ENCODE measurements around the gene VPREB3.

Gene VPREB3

GRCh38 chr22:23773483-23774113, 19.4 kb upstream of the VPREB3 start:
- Histone ChIP-seq H3K9me3 (ENCODE audit: control insufficient read depth, low read length) (no peaks in the 10 kb centered on the region), H3K36me3 (ENCODE audit: control insufficient read depth, insufficient read depth, low read length) (no peaks in the 10 kb centered on the region), H3K4me3 (ENCODE audit: extremely low read depth, insufficient read depth, low read length, poor library complexity, severe bottlenecking) (peak overlapping the region; percentile 47), H3K4me1 (ENCODE audit: control insufficient read depth, insufficient read depth, low read length, poor library complexity, severe bottlenecking) (peaks cover 29% of the 10 kb centered on the region), H3K27ac (ENCODE audit: low read depth, low read length, severe bottlenecking) (no peak overlapping the region)
- 36 to 52% methylated on average over 4 to 5 of the region's 7 CpGs for WGBS, 2 experiments (ENCODE audit: insufficient coverage in 2 of 2)

- 2 to 4% methylated on average over 53 to 62 of the region's 79 CpGs for WGBS, 2 experiments (ENCODE audit: insufficient coverage in 2 of 2)
- Histone ChIP-seq H3K36me3 (ENCODE audit: control insufficient read depth, insufficient read depth, low read length) (no peaks in the 10 kb centered on the region), H3K9me3 (ENCODE audit: control insufficient read depth, low read length) (no peaks in the 10 kb centered on the region), H3K27ac (ENCODE audit: low read depth, low read length, severe bottlenecking) (no peak within 1 kb of the TSS), H3K4me3 (ENCODE audit: extremely low read depth, insufficient read depth, low read length, poor library complexity, severe bottlenecking) (peak within 1 kb of the TSS; percentile 47), H3K4me1 (ENCODE audit: control insufficient read depth, insufficient read depth, low read length, poor library complexity, severe bottlenecking) (peaks cover 29% of the 10 kb centered on the region)
Measured at GRCh38 chr22:23772649-23773473, 18.6 kb upstream of the VPREB3 start, which contains the start of gene MMP11. Gene MMP11 (plus strand): TSS chr22:23772849. CDS start chr22:23772871, 22 bp downstream.

- Histone ChIP-seq H3K27ac (ENCODE audit: low read depth, low read length, severe bottlenecking) (no peak overlapping the region), H3K4me1 (ENCODE audit: control insufficient read depth, insufficient read depth, low read length, poor library complexity, severe bottlenecking) (peaks cover 29% of the 10 kb centered on the region), H3K4me3 (ENCODE audit: extremely low read depth, insufficient read depth, low read length, poor library complexity, severe bottlenecking) (peak overlapping the region; percentile 18), H3K36me3 (ENCODE audit: control insufficient read depth, insufficient read depth, low read length) (no peaks in the 10 kb centered on the region), H3K9me3 (ENCODE audit: control insufficient read depth, low read length) (no peaks in the 10 kb centered on the region)
- 0 to 28% methylated on average over 1 to 3 of the region's 6 CpGs for WGBS, 2 experiments (ENCODE audit: insufficient coverage in 2 of 2)
Measured at GRCh38 chr22:23772315-23772648, 18.1 kb upstream of the VPREB3 start.

- Histone ChIP-seq H3K27ac (ENCODE audit: low read depth, low read length, severe bottlenecking) (no peak overlapping the region), H3K36me3 (ENCODE audit: control insufficient read depth, insufficient read depth, low read length) (peaks cover 10% of the 10 kb centered on the region), H3K9me3 (ENCODE audit: control insufficient read depth, low read length) (no peaks in the 10 kb centered on the region), H3K4me1 (ENCODE audit: control insufficient read depth, insufficient read depth, low read length, poor library complexity, severe bottlenecking) (peaks cover 28% of the 10 kb centered on the region), H3K4me3 (ENCODE audit: extremely low read depth, insufficient read depth, low read length, poor library complexity, severe bottlenecking) (no peak overlapping the region)
- WGBS, 2 experiments (ENCODE audit: insufficient coverage in 2 of 2) = 85 to 98% methylated on average over 5 to 6 of the region's 6 CpGs
Measured at GRCh38 chr22:23769321-23769965, 15.2 kb upstream of the VPREB3 start.

GRCh38 chr22:23767673-23768548, 13.7 kb upstream of the VPREB3 start, which contains the start of gene CHCHD10:
Gene CHCHD10 (minus strand): TSS chr22:23767972. CDS start chr22:23767874, 98 bp downstream.
- Histone ChIP-seq H3K4me3 (ENCODE audit: extremely low read depth, insufficient read depth, low read length, poor library complexity, severe bottlenecking) (peak within 1 kb of the TSS; percentile 68), H3K36me3 (ENCODE audit: control insufficient read depth, insufficient read depth, low read length) (peaks cover 14% of the 10 kb centered on the region), H3K27ac (ENCODE audit: low read depth, low read length, severe bottlenecking) (peak within 1 kb of the TSS; percentile 67), H3K4me1 (ENCODE audit: control insufficient read depth, insufficient read depth, low read length, poor library complexity, severe bottlenecking) (peaks cover 25% of the 10 kb centered on the region), H3K9me3 (ENCODE audit: control insufficient read depth, low read length) (no peaks in the 10 kb centered on the region)
- 1% methylated on average over 33 to 50 of the region's 63 CpGs for WGBS, 2 experiments (ENCODE audit: insufficient coverage in 2 of 2)

GRCh38 chr22:23767303-23767672, 13.1 kb upstream of the VPREB3 start:
- Histone ChIP-seq H3K9me3 (ENCODE audit: control insufficient read depth, low read length) (no peaks in the 10 kb centered on the region), H3K36me3 (ENCODE audit: control insufficient read depth, insufficient read depth, low read length) (peaks cover 14% of the 10 kb centered on the region), H3K4me1 (ENCODE audit: control insufficient read depth, insufficient read depth, low read length, poor library complexity, severe bottlenecking) (peaks cover 31% of the 10 kb centered on the region), H3K27ac (ENCODE audit: low read depth, low read length, severe bottlenecking) (peak overlapping the region; percentile 67), H3K4me3 (ENCODE audit: extremely low read depth, insufficient read depth, low read length, poor library complexity, severe bottlenecking) (peak overlapping the region; percentile 68)
- WGBS, 2 experiments (ENCODE audit: insufficient coverage in 2 of 2) = 4 to 8% methylated on average over 11 to 12 of the region's 27 CpGs

- no peak overlapping the region for H3K4me3 ChIP-seq (ENCODE audit: extremely low read depth, insufficient read depth, low read length, poor library complexity, severe bottlenecking)
- 95 to 97% methylated on average over 7 to 8 of the region's 9 CpGs for WGBS, 2 experiments (ENCODE audit: insufficient coverage in 2 of 2)
- H3K36me3 ChIP-seq (ENCODE audit: control insufficient read depth, insufficient read depth, low read length) = peaks cover 14% of the 10 kb centered on the region
- H3K4me1 ChIP-seq (ENCODE audit: control insufficient read depth, insufficient read depth, low read length, poor library complexity, severe bottlenecking) = peaks cover 26% of the 10 kb centered on the region
- H3K27ac ChIP-seq (ENCODE audit: low read depth, low read length, severe bottlenecking) = no peak overlapping the region
- no peaks in the 10 kb centered on the region for H3K9me3 ChIP-seq (ENCODE audit: control insufficient read depth, low read length)
Measured at GRCh38 chr22:23764899-23765881, 11.0 kb upstream of the VPREB3 start.

- no peak overlapping the region for H3K4me3 ChIP-seq (ENCODE audit: extremely low read depth, insufficient read depth, low read length, poor library complexity, severe bottlenecking)
- peaks cover 26% of the 10 kb centered on the region for H3K4me1 ChIP-seq (ENCODE audit: control insufficient read depth, insufficient read depth, low read length, poor library complexity, severe bottlenecking)
- H3K27ac ChIP-seq (ENCODE audit: low read depth, low read length, severe bottlenecking) = no peak overlapping the region
- 85 to 89% methylated on average over 4 of the region's 7 CpGs for WGBS, 2 experiments (ENCODE audit: insufficient coverage in 2 of 2)
- no peaks in the 10 kb centered on the region for H3K9me3 ChIP-seq (ENCODE audit: control insufficient read depth, low read length)
- H3K36me3 ChIP-seq (ENCODE audit: control insufficient read depth, insufficient read depth, low read length) = peaks cover 14% of the 10 kb centered on the region
Measured at GRCh38 chr22:23763954-23764353, 9.7 kb upstream of the VPREB3 start.

GRCh38 chr22:23763579-23763945, 9.3 kb upstream of the VPREB3 start:
- WGBS, 2 experiments (ENCODE audit: insufficient coverage in 2 of 2) = 60 to 61% methylated on average over 10 to 17 of the region's 17 CpGs
- no peak overlapping the region for H3K4me3 ChIP-seq (ENCODE audit: extremely low read depth, insufficient read depth, low read length, poor library complexity, severe bottlenecking)
- H3K27ac ChIP-seq (ENCODE audit: low read depth, low read length, severe bottlenecking) = no peak overlapping the region
- H3K36me3 ChIP-seq (ENCODE audit: control insufficient read depth, insufficient read depth, low read length) = peaks cover 14% of the 10 kb centered on the region
- no peaks in the 10 kb centered on the region for H3K9me3 ChIP-seq (ENCODE audit: control insufficient read depth, low read length)
- H3K4me1 ChIP-seq (ENCODE audit: control insufficient read depth, insufficient read depth, low read length, poor library complexity, severe bottlenecking) = peaks cover 26% of the 10 kb centered on the region
